ENCODE results near the gene OSBPL9. TPM values are rescaled to one million over a fixed set of nuclear protein-coding genes. Genes with fewer than 3 reads are reported as not detected.

OSBPL9 gene
- total and polyA plus RNA-seq, 9 of the 15 experiments (the other 6 are each of a cell fraction or from before 2014, with no cell fraction given), result 43.9 to 217 (median 170) TPM

DNA sequence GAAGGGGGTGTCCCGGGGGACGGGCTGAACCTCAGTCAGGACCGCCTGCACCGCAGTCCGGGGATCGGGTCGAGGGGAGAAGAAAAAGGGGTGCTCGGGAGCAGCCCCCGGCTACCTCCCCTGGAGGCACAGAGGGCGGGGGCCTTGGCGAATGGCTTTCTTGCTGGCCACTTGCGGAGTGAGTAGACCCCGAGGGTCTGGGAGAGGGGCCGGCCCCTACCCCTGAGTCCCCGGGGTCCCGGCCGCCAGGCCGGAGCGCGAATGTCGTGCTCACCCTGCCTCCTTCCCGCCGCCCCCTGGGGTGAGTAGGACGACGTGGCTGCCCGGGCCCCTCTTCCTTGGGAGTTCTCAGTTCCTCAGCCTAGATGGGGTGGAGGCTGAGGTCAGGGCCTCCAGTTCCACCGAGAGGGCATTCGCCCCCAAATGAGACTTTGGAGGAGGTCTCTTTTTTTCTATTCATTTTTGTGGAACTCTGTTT is 113.0 kb downstream of the OSBPL9 start (continued):
- TF ChIP-seq, protein P1, sequence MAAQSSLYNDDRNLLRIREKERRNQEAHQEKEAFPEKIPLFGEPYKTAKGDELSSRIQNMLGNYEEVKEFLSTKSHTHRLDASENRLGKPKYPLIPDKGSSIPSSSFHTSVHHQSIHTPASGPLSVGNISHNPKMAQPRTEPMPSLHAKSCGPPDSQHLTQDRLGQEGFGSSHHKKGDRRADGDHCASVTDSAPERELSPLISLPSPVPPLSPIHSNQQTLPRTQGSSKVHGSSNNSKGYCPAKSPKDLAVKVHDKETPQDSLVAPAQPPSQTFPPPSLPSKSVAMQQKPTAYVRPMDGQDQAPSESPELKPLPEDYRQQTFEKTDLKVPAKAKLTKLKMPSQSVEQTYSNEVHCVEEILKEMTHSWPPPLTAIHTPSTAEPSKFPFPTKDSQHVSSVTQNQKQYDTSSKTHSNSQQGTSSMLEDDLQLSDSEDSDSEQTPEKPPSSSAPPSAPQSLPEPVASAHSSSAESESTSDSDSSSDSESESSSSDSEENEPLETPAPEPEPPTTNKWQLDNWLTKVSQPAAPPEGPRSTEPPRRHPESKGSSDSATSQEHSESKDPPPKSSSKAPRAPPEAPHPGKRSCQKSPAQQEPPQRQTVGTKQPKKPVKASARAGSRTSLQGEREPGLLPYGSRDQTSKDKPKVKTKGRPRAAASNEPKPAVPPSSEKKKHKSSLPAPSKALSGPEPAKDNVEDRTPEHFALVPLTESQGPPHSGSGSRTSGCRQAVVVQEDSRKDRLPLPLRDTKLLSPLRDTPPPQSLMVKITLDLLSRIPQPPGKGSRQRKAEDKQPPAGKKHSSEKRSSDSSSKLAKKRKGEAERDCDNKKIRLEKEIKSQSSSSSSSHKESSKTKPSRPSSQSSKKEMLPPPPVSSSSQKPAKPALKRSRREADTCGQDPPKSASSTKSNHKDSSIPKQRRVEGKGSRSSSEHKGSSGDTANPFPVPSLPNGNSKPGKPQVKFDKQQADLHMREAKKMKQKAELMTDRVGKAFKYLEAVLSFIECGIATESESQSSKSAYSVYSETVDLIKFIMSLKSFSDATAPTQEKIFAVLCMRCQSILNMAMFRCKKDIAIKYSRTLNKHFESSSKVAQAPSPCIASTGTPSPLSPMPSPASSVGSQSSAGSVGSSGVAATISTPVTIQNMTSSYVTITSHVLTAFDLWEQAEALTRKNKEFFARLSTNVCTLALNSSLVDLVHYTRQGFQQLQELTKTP (IDR thresholded peaks at IDR 0.05; ENCODE audit: low read depth in 1 of 2, partially characterized antibody in 2 of 2), result peak in 1 of 2 experiments; percentile 54
- TF ChIP-seq, protein P2, sequence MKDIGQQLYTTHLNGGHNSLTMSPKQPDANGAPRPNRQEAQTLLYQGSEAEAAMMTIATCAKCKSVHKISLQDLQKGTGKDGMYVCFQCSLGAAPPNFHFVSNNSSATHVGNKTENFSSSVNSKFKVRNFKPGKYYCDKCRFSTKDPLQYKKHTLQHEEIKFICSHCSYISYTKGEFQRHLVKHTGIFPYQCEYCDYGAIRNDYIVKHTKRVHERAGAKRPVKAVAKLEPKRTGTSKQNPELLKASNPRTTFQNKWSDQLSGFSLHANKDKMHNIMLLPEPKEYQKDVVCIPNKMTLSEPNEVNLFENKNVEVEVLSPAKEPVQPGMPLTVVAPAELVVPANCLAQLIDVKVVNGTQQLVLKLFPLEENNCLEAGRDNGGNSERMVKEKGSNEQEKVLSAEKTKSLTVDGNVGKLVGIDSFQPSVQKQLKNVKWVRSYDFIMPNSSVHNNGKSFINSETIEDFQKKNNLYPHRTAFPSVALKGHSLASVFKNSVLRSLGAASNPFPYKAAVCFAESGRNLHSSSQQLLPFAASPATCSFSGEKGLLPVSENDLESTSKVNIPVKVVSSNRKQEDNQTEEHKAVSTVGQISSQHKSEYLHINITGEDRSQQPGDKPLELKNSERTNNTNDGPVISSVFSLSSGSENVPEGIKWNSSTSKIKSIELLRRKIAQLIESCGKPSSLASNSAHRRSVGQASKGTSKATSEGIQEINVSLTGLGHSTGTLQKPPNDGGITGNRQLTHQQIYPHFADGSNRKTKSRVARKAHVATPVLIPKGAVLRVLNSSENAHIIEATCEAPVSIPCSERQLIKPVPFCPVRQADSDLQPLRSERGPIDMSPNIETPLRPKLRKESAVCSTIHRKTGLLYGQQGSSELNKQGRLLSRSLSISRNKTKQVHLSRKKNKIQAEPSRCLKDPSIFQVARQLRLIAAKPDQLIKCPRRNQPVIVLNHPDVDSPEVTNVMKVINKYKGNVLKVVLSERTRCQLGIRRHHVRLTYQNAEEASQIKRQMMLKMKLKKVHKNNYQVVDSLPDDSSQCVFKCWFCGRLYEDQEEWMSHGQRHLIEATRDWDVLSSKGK (CRISPR knock-in tag; IDR thresholded peaks at IDR 0.05), result no peak
- TF ChIP-seq KLF10 (CRISPR knock-in tag; IDR thresholded peaks at IDR 0.05) (no peak), SMARCC2 (IDR thresholded peaks at IDR 0.05; ENCODE audit: low read depth) (no peak; the same call in 1 of the 2 replicates), ZZZ3 (IDR thresholded peaks at IDR 0.05) (no peak), CXXC5 (CRISPR knock-in tag; IDR thresholded peaks at IDR 0.05) (peak; percentile 7), SMARCE1 (IDR thresholded peaks at IDR 0.05) (peak; percentile 50; the same call in 1 of the 2 replicates), ZBTB17 (CRISPR knock-in tag; IDR thresholded peaks at IDR 0.05) (peak; percentile 67; the same call in 1 of the 2 replicates), NR2C2 (CRISPR knock-in tag; IDR thresholded peaks at IDR 0.05) (no peak), NR2C2 (tag; IDR thresholded peaks at IDR 0.05) (peak; percentile 85), POLR2H (tag; IDR thresholded peaks at IDR 0.05; ENCODE audit: low read depth) (0 out of 2 replicates have a peak, but pooled peaks have one; percentile 43), ZNF785 (CRISPR knock-in tag; IDR thresholded peaks at IDR 0.05) (no peak), NONO (IDR thresholded peaks at IDR 0.05; ENCODE audit: low read depth in 2 of 2, low read length in 1 of 2) (peak in 1 of 2 experiments; percentile 37; a peak in 1 of 4 replicates), TRIM28 (IDR thresholded peaks at IDR 0.05) (no peak)
- TF ChIP-seq, protein P3, sequence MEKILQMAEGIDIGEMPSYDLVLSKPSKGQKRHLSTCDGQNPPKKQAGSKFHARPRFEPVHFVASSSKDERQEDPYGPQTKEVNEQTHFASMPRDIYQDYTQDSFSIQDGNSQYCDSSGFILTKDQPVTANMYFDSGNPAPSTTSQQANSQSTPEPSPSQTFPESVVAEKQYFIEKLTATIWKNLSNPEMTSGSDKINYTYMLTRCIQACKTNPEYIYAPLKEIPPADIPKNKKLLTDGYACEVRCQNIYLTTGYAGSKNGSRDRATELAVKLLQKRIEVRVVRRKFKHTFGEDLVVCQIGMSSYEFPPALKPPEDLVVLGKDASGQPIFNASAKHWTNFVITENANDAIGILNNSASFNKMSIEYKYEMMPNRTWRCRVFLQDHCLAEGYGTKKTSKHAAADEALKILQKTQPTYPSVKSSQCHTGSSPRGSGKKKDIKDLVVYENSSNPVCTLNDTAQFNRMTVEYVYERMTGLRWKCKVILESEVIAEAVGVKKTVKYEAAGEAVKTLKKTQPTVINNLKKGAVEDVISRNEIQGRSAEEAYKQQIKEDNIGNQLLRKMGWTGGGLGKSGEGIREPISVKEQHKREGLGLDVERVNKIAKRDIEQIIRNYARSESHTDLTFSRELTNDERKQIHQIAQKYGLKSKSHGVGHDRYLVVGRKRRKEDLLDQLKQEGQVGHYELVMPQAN (IDR thresholded peaks at IDR 0.05; ENCODE audit: borderline replicate concordance), result peak; percentile 46; the same call in 1 of the 2 replicates
- TF ChIP-seq, protein P4, sequence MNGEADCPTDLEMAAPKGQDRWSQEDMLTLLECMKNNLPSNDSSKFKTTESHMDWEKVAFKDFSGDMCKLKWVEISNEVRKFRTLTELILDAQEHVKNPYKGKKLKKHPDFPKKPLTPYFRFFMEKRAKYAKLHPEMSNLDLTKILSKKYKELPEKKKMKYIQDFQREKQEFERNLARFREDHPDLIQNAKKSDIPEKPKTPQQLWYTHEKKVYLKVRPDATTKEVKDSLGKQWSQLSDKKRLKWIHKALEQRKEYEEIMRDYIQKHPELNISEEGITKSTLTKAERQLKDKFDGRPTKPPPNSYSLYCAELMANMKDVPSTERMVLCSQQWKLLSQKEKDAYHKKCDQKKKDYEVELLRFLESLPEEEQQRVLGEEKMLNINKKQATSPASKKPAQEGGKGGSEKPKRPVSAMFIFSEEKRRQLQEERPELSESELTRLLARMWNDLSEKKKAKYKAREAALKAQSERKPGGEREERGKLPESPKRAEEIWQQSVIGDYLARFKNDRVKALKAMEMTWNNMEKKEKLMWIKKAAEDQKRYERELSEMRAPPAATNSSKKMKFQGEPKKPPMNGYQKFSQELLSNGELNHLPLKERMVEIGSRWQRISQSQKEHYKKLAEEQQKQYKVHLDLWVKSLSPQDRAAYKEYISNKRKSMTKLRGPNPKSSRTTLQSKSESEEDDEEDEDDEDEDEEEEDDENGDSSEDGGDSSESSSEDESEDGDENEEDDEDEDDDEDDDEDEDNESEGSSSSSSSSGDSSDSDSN (IDR thresholded peaks at IDR 0.05; ENCODE audit: borderline replicate concordance in 1 of 2, low read depth in 2 of 2, low read length in 2 of 2), result peak in 1 of 2 experiments; percentile 90; a peak in 3 of 4 replicates
